HG02588 (cell line): Measurements from ENCODE around the gene ZNF664.

Source experiments
- ATAC-seq: cut with Tn5 transposase; IDR thresholded peaks from one replicate; pipeline ENCODE4 v1.9.1; 2021; ENCODE audit warnings: mild to moderate bottlenecking, moderate library complexity; ENCODE audit not compliant: unreplicated experiment

ZNF664 gene

GRCh38 chr12:124027753-124028554 is 54.9 kb downstream of the ZNF664 start:
- no peak for ATAC-seq

- no peak for ATAC-seq
These were observed 55.5 kb downstream of the ZNF664 start for GRCh38 chr12:124028555-124028925.

GRCh38 chr12:124030008-124030407 is 57.0 kb downstream of the ZNF664 start:
- no peak for ATAC-seq

GRCh38 chr12:124030510-124030909 is 57.5 kb downstream of the ZNF664 start:
- ATAC-seq, result no peak

GRCh38 chr12:124031058-124031457 is 58.0 kb downstream of the ZNF664 start:
- ATAC-seq, result no peak

GRCh38 chr12:124032265-124032886 is 59.4 kb downstream of the ZNF664 start:
- ATAC-seq, result no peak

DNA sequence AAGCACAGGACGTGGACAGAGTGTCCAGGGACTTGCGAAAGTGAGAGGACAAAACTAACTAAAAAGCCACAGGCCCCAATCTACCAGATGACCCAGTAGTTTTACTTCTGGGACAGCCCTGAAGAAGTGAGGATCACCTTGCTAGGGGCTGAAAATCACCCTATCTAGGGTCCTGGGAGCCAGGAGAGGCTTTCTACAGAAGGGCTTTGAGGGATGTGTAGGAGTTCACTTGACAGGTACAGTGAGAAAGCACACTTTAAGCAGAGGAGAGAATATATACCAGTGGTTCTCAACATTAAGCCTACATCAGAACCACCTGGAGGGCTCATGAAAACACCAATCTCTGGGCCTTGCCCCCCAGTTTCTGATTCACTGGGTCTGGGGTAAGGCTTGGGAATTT is 60.8 kb downstream of the ZNF664 start:
- no peak for ATAC-seq

GRCh38 chr12:124034297-124034696 is 61.3 kb downstream of the ZNF664 start:
- no peak for ATAC-seq

GRCh38 chr12:124035163-124035562 is 62.1 kb downstream of the ZNF664 start:
- ATAC-seq, result no peak

GRCh38 chr12:124036171-124036598 is 63.2 kb downstream of the ZNF664 start:
- ATAC-seq, result no peak

GRCh38 chr12:124036657-124037109 is 63.7 kb downstream of the ZNF664 start:
- no peak for ATAC-seq

DNA sequence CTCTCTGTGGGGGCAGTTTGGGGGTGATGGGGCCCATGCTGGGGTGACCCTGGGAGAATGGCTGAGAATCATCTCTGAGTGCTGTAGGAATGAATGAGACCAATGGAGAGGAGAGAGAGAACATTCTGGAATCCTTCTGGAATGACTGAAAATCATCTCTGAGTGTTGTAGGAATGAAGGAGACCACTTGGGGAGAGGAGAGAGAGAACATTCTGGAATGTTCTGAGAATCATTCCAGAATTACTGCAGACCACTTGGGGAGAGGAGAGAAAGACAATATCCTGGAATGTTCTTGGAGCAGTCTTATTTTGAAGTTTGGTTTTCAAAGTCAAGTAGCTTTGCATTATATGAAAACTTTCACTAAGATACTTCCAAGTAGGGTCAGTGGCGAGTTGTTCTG is 64.3 kb downstream of the ZNF664 start:
- ATAC-seq, result no peak

DNA sequence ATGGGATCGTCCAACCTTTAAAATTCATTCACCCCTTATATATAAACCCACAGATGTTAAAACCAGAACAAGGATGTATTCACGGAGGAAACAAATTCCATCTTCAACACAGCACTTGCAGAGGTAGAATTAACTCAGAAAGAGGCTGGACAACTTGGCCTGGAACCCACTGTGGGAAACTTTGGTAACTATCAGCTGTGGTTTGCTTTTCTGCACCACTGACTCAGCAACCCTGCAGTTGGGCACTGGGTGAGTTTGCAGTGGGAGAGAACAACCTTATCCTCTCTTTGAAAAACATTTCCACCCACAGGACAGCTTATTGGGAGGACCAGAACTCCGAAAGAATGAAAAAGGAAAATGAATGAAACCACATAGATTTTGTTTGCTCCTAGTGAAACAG is 66.3 kb downstream of the ZNF664 start:
- ATAC-seq, result no peak

DNA sequence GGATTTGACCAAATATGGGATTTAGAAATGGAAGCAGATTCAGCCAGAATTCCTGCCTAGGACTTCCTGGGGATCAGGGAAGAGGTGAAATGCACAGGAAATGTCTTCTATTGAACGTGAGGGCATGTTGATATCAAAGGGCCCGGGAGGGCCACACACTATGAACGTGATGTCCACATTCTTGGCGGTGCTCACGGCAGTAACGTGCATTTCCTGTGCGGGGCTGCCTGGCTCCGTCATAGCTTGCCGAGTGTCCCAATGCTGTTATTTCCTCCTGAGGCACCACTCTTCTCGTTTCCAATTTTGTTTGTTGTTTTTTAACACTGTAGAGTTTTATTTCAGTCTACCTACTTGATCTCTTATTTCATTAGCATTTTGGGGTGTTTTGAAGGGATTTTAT is 67.3 kb downstream of the ZNF664 start:
- no peak for ATAC-seq

- ATAC-seq, result no peak
These were observed 67.7 kb downstream of the ZNF664 start for GRCh38 chr12:124040737-124041136.

DNA sequence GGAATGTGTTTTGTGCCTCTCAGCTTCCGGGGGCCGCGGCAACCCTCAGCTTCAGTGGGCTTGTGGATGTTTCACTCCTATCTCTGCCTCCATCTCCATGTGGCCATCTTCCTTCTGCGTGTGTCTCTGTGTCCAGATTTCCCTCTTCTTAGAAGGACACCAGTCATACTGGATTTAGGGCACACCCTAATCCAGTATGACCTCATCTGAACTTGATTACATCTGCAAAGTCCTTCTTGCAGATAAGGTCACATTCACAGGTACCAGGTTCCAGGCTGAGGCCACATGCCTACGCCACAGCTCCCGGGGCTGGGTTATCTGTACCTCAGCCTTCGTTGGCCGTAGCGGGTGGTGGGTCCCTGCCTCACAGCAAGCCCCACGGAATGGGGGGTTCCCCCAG is 68.9 kb downstream of the ZNF664 start:
- ATAC-seq, result no peak

DNA sequence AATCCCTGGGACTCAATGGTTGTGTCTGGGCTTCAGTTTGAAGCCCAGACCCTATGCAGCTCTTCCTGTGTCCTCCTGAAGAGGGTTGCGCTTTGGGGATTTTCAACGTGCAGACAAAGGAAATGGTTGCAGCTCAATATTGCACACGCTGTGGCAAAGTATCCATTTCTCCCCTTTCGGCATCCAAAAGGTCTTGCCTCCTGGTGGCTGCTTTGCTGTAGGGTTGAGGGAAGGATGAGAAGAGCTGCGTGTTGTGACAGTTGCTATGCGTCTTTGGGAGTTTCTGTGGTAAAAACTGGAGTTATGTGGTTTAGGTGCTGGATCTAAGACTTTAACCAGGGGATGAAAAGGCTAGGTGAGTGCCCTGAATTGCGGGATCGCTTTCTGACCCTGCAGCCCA is 71.0 kb downstream of the ZNF664 start:
- ATAC-seq, result no peak

DNA sequence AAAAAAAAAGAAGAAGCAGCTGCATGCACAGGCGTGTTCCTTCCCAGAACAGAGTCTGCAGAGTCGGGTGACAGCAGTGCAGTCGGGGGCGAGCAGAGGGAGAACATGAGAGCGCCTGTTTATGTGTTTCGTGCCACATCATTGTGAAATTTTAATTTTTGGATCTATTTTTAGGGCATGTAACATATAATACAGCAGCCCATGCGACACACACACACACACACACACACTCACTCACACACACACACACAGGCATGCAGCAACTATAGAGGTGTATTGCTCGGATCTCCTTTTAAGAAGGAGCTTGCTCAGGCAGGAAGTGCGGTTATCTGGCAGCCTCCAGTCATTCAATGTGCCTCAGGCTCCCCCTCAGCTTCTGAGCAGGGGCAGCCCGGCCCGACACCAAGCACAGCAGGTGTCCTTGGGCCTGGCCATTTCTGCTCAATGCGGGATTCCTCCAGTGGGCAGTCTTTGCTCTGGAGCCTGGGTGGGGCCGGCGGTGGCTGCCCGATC is 71.8 kb downstream of the ZNF664 start:
- no peak for ATAC-seq

DNA sequence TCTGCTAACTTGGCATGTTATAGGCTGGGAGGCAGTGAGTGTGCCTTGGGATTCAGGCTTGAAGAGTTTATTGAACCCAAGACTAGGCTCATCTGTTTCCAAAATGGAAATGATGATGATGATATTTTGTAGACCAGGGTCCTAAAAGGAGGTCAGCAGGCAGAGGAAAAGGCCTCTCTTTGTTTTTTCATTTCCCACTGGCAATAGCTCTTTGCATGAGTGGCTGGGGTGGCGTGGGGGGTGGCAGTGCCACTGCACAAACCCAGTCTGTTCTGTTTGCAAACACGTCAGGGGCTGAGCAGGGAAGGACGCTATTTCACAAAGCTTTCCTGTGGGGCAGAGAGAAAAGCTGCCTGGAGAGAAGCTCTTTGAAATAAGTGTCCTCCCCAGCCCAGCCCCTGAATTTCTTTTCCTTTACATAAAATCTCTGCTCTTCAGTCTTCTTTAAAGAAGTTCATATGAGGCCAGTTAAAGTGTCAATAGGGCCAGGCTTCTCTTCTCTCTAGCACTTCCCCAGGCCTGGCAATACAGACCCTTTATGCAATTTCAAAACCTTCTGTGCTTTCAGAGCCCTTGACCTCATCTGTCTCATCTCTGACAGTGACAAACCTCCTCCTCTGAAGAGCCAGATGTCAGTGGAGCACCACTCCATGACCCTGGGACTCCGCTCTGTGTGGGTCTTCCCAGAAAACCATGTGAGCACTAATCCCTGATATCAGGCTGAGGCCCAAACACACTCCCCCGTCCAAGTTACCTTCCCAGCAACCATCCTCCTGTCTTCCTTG is 72.8 kb downstream of the ZNF664 start:
- ATAC-seq, result no peak

GRCh38 chr12:124046456-124046740 is 73.4 kb downstream of the ZNF664 start:
- ATAC-seq, result no peak

GRCh38 chr12:124047045-124047566 is 74.1 kb downstream of the ZNF664 start:
- ATAC-seq, result no peak
